Measurements from ENCODE around the gene TSPAN17.

GRCh38 chr5:176673651-176674583, 26.6 kb downstream of the TSPAN17 start:
- TF ChIP-seq CTCF (IDR thresholded peaks at IDR 0.05) (no peak), POLR2A (IDR thresholded peaks at IDR 0.05) (no peak), EP300 (IDR thresholded peaks at IDR 0.05) (no peak)
